MM.1S (cell line): ENCODE results near the gene DHX36.

Experiments
- CTCF ChIP-seq: fragments of 300-600 bp; sonication (generic); IDR thresholded peaks from 2 replicates; pipeline ENCODE4 v1.5.1; 2016; ENCODE audit warnings: antibody characterized with exemption, low read length, mixed read lengths
- EZH2 ChIP-seq: fragments of 300-600 bp; sonication (generic); optimal IDR thresholded peaks from 2 replicates; pipeline ENCODE3; 2017; ENCODE audit warnings: low read depth, mild to moderate bottlenecking, antibody characterized with exemption, low read length, mixed read lengths
- EZH2phosphoT487 ChIP-seq: fragments of 300-600 bp; sonication (generic); IDR thresholded peaks from 2 replicates; pipeline ENCODE4 v1.6.1; 2018; ENCODE audit warnings: antibody characterized with exemption, low read length

- TF ChIP-seq EZH2 (no peak), CTCF (no peak), EZH2phosphoT487 (no peak)
These were observed 14.3 kb upstream of the DHX36 start for GRCh38 chr3:154338570-154338969.
